Esophagus (tissue), 2 donors: ENCODE data around the gene ITGB5. TPM values are rescaled to one million over a fixed set of nuclear protein-coding genes. Genes with fewer than 3 reads are reported as not detected.
"Not testable (repeated sequence)": the region's sequence is repeated elsewhere in the genome, so short reads cannot be mapped to it uniquely, and the experiment has no call there.

Experiments
- H3K27ac ChIP-seq, 2 donors: one replicate each; pipeline ENCODE4 v1.5.1; 2013; ENCODE audit warnings: low read depth in 2 of 2, mild to moderate bottlenecking in 2 of 2, inconsistent platforms in 1 of 2, low read length in 1 of 2, moderate library complexity in 1 of 2
- H3K27me3 ChIP-seq, 2 donors: one replicate each; pipeline ENCODE4 v1.6.1; 2013; ENCODE audit warnings: low read length in 2 of 2, control low read depth in 1 of 2, mild to moderate bottlenecking in 1 of 2; ENCODE audit not compliant: insufficient read depth in 2 of 2, control insufficient read depth in 1 of 2
- H3K36me3 ChIP-seq, 2 donors: one replicate each; pipeline ENCODE4 v1.6.1; 2013; ENCODE audit warnings: low read length in 1 of 2; ENCODE audit not compliant: control insufficient read depth in 2 of 2, insufficient read depth in 2 of 2
- H3K4me1 ChIP-seq, 2 donors: one replicate each; pipeline ENCODE4 v1.6.1; 2013; ENCODE audit warnings: low read length in 1 of 2; ENCODE audit not compliant: control insufficient read depth in 2 of 2, insufficient read depth in 2 of 2
- H3K4me3 ChIP-seq, 2 donors: one replicate each; pipeline ENCODE4 v1.5.1; 2013; ENCODE audit warnings: low read length in 2 of 2, mild to moderate bottlenecking in 2 of 2, low read depth in 1 of 2, moderate library complexity in 1 of 2
- H3K9me3 ChIP-seq, 2 donors: one replicate each; pipeline ENCODE4 v1.6.1; 2013; ENCODE audit warnings: mild to moderate bottlenecking in 2 of 2, low read depth in 1 of 2, low read length in 1 of 2, moderate library complexity in 1 of 2; ENCODE audit not compliant: control insufficient read depth in 2 of 2, insufficient read depth in 1 of 2
- WGBS, 2 donors: extraction: QIAGEN DNeasy Blood & Tissue Kit; methylation state at CpG; one replicate each; pipeline ENCODE4 v1.1.7; 2013; 5-methylcytosine and 5-hydroxymethylcytosine counted together
- polyA plus RNA-seq, 2 donors: library from polyadenylated mRNA; stranded (reverse); fragments of 200-250 nt; gene quantifications; one replicate each; pipeline ENCODE4 v1.2.3, GENCODE V29; 2013
- donor health status: healthy with polysubstance abuse.
- donor health status: Bipolar disorder and iron deficiency.

ITGB5 gene
- polyA plus RNA-seq, 2 donors = 19.5 to 39.6 TPM

DNA sequence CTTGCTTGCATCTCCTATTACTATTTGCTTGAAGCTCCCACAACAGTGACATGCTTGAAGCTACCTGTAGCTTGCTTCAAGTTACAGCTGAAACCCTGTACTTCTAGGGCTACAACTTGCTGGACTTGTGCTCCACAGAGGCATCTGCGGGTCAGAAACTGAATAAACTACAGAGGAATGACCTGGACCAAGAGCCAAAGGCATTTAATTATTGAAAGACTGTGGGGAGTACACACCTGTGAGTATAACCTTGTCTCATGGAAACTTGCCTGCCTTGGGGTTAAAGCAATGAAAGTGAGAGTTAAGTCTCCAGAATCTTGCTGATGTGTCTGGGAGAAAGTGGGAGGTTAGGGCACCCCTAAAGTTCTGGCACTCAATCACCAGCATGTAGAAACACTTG, 87.1 kb downstream of the ITGB5 start:
- 81 to 88% methylated on average over 1 of the region's 1 CpG for WGBS, 2 donors
- no peaks in the 10 kb centered on the region for H3K9me3 ChIP-seq
- H3K27ac ChIP-seq = peak overlapping the region in 1 of 2 donors; percentile 30
- H3K4me3 ChIP-seq = no peak overlapping the region
- H3K36me3 ChIP-seq = peaks cover 0 to 23% of the 10 kb centered on the region in 2 donors
- H3K4me1 ChIP-seq = peaks cover 3% of the 10 kb centered on the region in 2 donors
- no peaks in the 10 kb centered on the region for H3K27me3 ChIP-seq

DNA sequence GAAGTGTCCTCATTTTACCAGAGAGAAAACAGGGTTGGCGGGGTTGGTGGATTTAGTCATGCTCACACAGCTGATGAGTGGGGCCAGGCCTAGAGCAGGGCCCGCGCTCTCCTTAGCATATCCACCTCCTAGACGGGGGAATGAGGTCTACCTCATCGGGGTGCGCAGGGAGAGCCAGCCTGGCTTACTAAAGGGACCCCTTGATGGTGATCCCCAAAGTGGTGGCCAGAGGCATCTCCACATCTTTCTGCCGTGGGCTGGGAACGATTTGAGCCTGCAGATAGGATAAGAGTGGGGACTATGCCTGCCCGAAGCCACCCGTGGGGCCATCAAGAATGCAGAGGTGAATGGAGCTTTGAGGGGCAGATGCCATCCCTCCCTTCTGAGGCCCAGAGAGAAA, 87.5 kb downstream of the ITGB5 start:
- H3K4me1 ChIP-seq = peaks cover 3% of the 10 kb centered on the region in 2 donors
- WGBS, 2 donors = 91 to 97% methylated on average over 10 of the region's 10 CpGs
- no peaks in the 10 kb centered on the region for H3K9me3 ChIP-seq
- no peaks in the 10 kb centered on the region for H3K27me3 ChIP-seq
- H3K4me3 ChIP-seq = no peak overlapping the region
- H3K27ac ChIP-seq = no peak overlapping the region
- peaks cover 0 to 23% of the 10 kb centered on the region in 2 donors for H3K36me3 ChIP-seq

DNA sequence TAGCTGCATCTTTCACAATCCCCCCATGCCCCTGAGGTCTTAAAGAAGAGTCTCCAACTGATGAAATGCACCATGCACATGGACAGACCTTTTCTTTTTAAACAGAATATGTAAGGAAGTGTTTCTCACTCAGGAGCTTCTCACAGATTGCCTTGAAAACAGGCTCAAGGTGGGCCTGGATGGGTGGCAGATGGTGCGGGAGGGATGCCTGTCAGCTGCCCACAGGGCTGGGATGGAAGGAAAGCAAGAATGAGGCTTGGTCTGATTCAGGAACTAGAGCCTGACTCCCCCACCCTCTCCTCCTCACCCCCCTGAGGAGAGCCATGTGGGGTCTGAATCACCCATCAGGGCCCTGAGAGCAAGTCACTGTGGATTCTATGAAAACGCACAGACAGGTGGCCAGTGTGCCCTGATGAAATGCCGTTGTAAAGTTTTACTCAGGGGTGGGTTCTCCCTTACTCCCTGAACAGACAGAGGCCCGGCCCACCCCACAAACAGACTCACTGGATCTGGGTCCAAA, 89.7 kb downstream of the ITGB5 start:
- Histone ChIP-seq H3K36me3 (peaks cover 0 to 17% of the 10 kb centered on the region in 2 donors), H3K4me3 (no peak overlapping the region), H3K27me3 (no peaks in the 10 kb centered on the region), H3K27ac (no peak overlapping the region), H3K9me3 (no peaks in the 10 kb centered on the region), H3K4me1 (peaks cover 3 to 8% of the 10 kb centered on the region in 2 donors)
- 84 to 91% methylated on average over 4 of the region's 4 CpGs for whole genome bisulfite sequencing, 2 donors

DNA sequence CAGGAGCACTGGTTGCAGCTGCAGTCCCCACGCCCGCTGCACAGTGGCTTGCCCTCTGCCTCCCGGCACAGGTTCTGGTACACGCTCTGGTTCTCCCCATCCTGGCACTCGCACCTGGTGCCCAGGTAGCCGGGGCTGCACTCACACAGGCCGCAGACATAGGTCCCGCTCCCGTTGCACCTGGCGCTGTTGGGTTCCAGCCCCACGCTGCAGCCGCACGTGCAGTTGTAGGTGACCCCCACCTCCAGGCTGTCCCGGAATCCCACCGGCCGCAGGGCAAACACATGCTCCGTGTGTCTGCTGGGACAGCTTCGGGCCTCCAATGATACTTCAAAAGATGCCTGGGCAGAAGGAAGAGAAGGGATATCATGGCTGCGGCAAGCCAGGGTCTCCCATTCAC, 90.7 kb downstream of the ITGB5 start:
- no peaks in the 10 kb centered on the region for H3K27me3 ChIP-seq
- no peaks in the 10 kb centered on the region for H3K9me3 ChIP-seq
- peaks cover 3 to 11% of the 10 kb centered on the region in 2 donors for H3K4me1 ChIP-seq
- H3K27ac ChIP-seq = no peak overlapping the region
- WGBS, 2 donors = 92 to 95% methylated on average over 19 of the region's 19 CpGs
- H3K4me3 ChIP-seq = no peak overlapping the region
- H3K36me3 ChIP-seq = peaks cover 0 to 12% of the 10 kb centered on the region in 2 donors

DNA sequence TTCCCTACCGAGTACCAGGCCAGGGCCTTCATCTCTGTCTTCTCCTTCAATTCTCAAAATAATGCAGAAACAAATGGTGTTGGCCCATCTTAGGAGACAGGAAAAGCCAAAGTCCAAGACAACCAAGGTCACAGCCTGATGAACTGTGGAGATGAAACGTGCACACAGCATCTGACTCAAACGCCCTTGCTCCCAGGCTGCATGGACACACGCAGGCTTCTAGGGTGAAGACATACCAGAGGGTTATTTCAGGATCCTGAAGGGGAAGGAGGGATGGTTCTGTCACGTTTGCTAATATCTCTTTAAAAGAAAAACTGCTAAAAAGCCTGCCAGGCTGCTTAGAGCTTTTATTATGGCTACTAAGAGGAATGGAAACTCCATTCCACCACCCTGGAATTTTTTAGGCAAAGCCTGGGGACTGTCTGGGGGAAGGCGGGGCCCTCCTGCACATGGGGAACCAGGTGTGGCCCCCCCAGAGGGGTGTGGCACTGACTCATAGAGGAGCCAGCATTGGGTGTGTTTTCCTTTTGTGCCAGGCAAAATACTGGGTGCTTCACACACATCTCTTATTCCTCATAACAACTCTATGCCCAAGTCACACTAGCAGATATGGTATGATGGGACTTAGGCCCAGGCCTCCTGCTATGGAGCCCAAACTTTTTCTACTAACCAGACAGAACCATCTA, 94.0 kb downstream of the ITGB5 start:
- peaks cover 0 to 10% of the 10 kb centered on the region in 2 donors for H3K36me3 ChIP-seq
- H3K4me3 ChIP-seq = no peak overlapping the region
- 50 to 57% methylated on average over 6 of the region's 6 CpGs for WGBS, 2 donors
- H3K4me1 ChIP-seq = peaks cover 0 to 14% of the 10 kb centered on the region in 2 donors
- H3K27me3 ChIP-seq = no peaks in the 10 kb centered on the region
- no peaks in the 10 kb centered on the region for H3K9me3 ChIP-seq
- peak overlapping the region; percentile 72 to 94 for H3K27ac ChIP-seq

DNA sequence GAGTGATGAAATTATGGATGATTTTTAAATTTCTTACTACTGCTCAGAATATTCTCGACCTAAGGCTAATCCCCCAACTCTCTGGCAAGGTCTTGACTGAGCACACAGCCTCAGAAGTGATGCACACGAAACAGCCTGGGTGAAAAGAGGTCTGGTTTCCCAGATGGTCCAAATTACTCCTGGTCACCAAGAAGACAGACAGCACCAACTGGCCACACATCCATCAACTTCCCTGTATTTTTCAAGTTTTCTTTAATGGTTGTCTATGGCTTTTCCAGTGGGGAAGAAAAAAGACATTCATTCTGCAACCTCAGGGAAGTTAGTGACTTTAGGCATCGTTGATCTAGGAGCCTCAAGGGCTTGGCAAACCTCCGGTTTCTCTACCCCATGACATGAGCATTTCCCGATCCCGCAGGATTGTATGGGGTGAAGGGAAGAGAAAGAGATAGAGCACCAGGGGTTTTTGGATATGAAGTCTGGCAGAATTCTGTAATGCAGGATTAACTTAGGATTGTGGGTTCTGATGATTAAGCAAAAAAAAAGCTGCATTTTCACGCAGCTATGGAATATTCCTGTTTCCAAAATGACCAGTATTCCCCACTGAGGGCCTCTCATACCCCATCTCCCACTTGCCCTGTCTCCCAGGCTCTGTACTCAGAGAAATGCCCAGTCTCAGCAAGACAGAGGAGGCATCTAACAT, 94.7 kb downstream of the ITGB5 start:
- H3K27me3 ChIP-seq = no peaks in the 10 kb centered on the region
- peaks cover 0 to 14% of the 10 kb centered on the region in 2 donors for H3K4me1 ChIP-seq
- WGBS, 2 donors = 71 to 79% methylated on average over 7 of the region's 7 CpGs
- H3K9me3 ChIP-seq = no peaks in the 10 kb centered on the region
- H3K27ac ChIP-seq = peak overlapping the region; percentile 72 to 94
- H3K36me3 ChIP-seq = peaks cover 0 to 10% of the 10 kb centered on the region in 2 donors
- no peak overlapping the region for H3K4me3 ChIP-seq

DNA sequence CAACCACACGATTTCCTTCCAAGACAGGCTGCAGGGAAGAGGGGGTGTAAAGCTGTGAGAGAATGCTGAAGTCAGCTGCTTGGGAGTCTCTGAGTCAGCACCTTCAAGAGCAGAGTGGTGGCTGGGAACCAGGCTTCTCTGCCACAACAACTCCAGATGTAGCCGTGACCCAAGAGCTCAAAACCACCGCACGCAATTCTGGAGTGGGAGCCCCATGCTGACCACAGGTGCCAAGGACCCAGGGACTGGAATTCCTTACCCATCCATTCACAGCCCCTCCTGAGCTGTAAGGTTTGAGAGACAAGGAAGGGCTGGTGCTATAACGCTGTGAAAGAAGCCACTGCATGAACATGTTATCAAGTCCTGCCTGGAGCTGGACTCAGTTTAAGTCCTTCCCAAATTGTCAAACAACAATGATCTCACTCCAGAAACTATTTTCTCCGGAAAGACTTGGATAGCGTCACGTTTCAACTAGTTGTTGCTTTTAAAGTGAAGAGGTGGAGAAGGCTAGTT, 95.5 kb downstream of the ITGB5 start:
- no peaks in the 10 kb centered on the region for H3K27me3 ChIP-seq
- no peaks in the 10 kb centered on the region for H3K9me3 ChIP-seq
- no peak overlapping the region for H3K4me3 ChIP-seq
- 34 to 49% methylated on average over 8 of the region's 8 CpGs for WGBS, 2 donors
- peaks cover 0 to 14% of the 10 kb centered on the region in 2 donors for H3K4me1 ChIP-seq
- peaks cover 0 to 10% of the 10 kb centered on the region in 2 donors for H3K36me3 ChIP-seq
- H3K27ac ChIP-seq = peak overlapping the region; percentile 57 to 87

DNA sequence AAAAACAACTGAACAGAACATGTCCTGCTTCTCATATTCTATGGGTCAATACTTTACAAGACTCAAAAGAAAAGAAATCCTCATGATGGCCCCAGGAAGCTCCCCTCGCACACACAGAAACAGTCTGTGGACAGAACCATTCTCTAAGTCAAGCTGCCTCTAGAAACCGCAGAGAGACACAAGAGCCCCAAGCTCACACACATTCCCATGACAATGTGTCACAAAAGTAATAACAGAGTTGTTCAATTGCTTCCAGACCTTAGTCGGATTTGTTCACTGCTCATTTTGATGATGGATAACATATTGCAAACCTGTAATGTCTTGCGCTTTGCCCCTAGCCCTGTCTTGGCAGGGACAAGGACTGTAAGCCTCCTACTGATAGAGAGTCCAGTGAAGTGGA, 96.0 kb downstream of the ITGB5 start:
- WGBS, 2 donors = 77 to 80% methylated on average over 4 of the region's 4 CpGs
- Histone ChIP-seq H3K27me3 (no peaks in the 10 kb centered on the region), H3K27ac (peak overlapping the region; percentile 57 to 87), H3K36me3 (peaks cover 0 to 5% of the 10 kb centered on the region in 2 donors), H3K4me1 (peaks cover 0 to 11% of the 10 kb centered on the region in 2 donors), H3K4me3 (no peak overlapping the region), H3K9me3 (no peaks in the 10 kb centered on the region)

DNA sequence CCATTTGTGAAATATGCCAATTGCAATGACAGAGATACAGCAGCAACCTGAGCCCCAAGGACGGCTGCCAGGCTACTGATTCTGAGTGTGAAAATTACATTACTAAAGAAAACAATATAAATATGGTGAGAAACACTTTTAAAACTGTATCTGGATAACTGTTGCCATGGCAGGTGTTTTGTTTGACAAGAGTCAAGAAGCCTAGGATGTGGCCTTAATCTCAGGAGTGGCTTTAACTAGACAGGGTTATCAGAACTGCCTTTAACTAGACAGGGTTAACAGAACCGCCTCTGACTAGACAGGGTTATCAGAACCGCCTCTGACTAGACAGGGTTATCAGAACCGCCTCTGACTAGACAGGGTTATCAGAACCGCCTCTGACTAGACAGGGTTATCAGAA, 98.1 kb downstream of the ITGB5 start:
- H3K36me3 ChIP-seq, H3K4me3 ChIP-seq, H3K27me3 ChIP-seq, H3K9me3 ChIP-seq, H3K27ac ChIP-seq: not testable (repeated sequence)
- H3K4me1 ChIP-seq = peaks cover 0 to 11% of the 10 kb centered on the region in 2 donors
- 82 to 86% methylated on average over 3 to 4 of the region's 5 CpGs for WGBS, 2 donors
